GM12878 (cell line): ENCODE results near the gene ETF1. TPM values are rescaled to one million over a fixed set of nuclear protein-coding genes. Genes with fewer than 3 reads are reported as not detected.

Experiments used
- CBX5 ChIP-seq: sonication (generic); IDR thresholded peaks from 2 replicates; pipeline ENCODE4 v1.6.1; 2016; ENCODE audit warnings: low read depth, moderate library complexity, mild to moderate bottlenecking, inconsistent platforms
- CHD2 ChIP-seq: IDR thresholded peaks from 2 replicates; pipeline ENCODE4 v1.6.1; 2011; ENCODE audit warnings: low read depth, low read length, improper control_type of control experiment, borderline replicate concordance
- DPF2 ChIP-seq: fragments of 450-650 bp; IDR thresholded peaks from 2 replicates; pipeline ENCODE4 v1.6.1; 2017; ENCODE audit warnings: mild to moderate bottlenecking
- EZH2 ChIP-seq: IDR thresholded peaks from 2 replicates; pipeline ENCODE4 v1.6.1; 2012; ENCODE audit warnings: low read depth, mild to moderate bottlenecking, control low read depth, inconsistent platforms, low read length, borderline replicate concordance; ENCODE audit not compliant: control insufficient read depth
- HCFC1 ChIP-seq: fragments of 150-350 bp; IDR thresholded peaks from 2 replicates; pipeline ENCODE4 v1.6.1; 2014; ENCODE audit warnings: low read length
- IKZF2 ChIP-seq, 2 experiments: fragments of 450-650 bp; IDR thresholded peaks; 2 replicates each; pipeline ENCODE4 v1.6.1; 2017; ENCODE audit warnings: mild to moderate bottlenecking in 2 of 2, moderate library complexity in 2 of 2
- KAT2A ChIP-seq: conservative IDR thresholded peaks from 2 replicates; pipeline ENCODE4 v1.6.1; 2011; ENCODE audit warnings: low read depth, low read length; ENCODE audit not compliant: control insufficient read depth
- KLF5 ChIP-seq: fragments of 450-650 bp; IDR thresholded peaks from 2 replicates; pipeline ENCODE4 v1.6.1; 2014; ENCODE audit warnings: mild to moderate bottlenecking; ENCODE audit not compliant: partially characterized antibody
- MEF2B ChIP-seq: fragments of 450-650 bp; IDR thresholded peaks from 2 replicates; pipeline ENCODE4 v1.6.1; 2018; ENCODE audit warnings: mild to moderate bottlenecking, moderate library complexity; ENCODE audit not compliant: partially characterized antibody, poor library complexity, severe bottlenecking
- NFIC ChIP-seq: IDR thresholded peaks from 2 replicates; pipeline ENCODE4 v1.6.1; 2012; ENCODE audit warnings: low read depth, mild to moderate bottlenecking, inconsistent platforms, low read length, moderate library complexity
- NFXL1 ChIP-seq: fragments of 450-650 bp; IDR thresholded peaks from 2 replicates; pipeline ENCODE4 v1.6.1; 2017; ENCODE audit warnings: antibody characterized with exemption, mild to moderate bottlenecking, borderline replicate concordance
- NR2C2 ChIP-seq: IDR thresholded peaks from 2 replicates; pipeline ENCODE4 v1.6.1; 2011; ENCODE audit warnings: borderline replicate concordance, low read depth; ENCODE audit not compliant: control insufficient read depth, insufficient read length
- POLR2AphosphoS2 ChIP-seq: IDR thresholded peaks from 2 replicates; pipeline ENCODE4 v1.6.1; 2011; ENCODE audit warnings: low read depth, mild to moderate bottlenecking, low read length, improper control_type of control experiment, moderate library complexity
- RAD21 ChIP-seq: IDR thresholded peaks from 2 replicates; pipeline ENCODE4 v1.6.1; 2011; ENCODE audit warnings: mild to moderate bottlenecking, low read depth, low read length, moderate library complexity; ENCODE audit not compliant: insufficient read depth
- RELA ChIP-seq: fragments of 450-650 bp; IDR thresholded peaks from 2 replicates; pipeline ENCODE4 v1.8.0; 2014; ENCODE audit warnings: borderline replicate concordance; ENCODE audit not compliant: partially characterized antibody
- SMAD5 ChIP-seq: IDR thresholded peaks from 2 replicates; pipeline ENCODE4 v1.6.1; 2016; ENCODE audit warnings: antibody characterized with exemption, low read depth
- SP1 ChIP-seq: IDR thresholded peaks from one replicate; pipeline ENCODE4 v1.6.1; 2011; ENCODE audit warnings: low read depth, low read length
- SPI1 ChIP-seq: IDR thresholded peaks from 2 replicates; pipeline ENCODE4 v1.6.1; 2011; ENCODE audit warnings: low read depth, mild to moderate bottlenecking, low read length, moderate library complexity, borderline replicate concordance; ENCODE audit not compliant: insufficient read depth
- SUZ12 ChIP-seq: fragments of 200-600 bp; sonication (generic); IDR thresholded peaks from one replicate; pipeline ENCODE4 v1.6.1; 2018; ENCODE audit warnings: antibody characterized with exemption, mild to moderate bottlenecking; ENCODE audit not compliant: unreplicated experiment
- TAF1 ChIP-seq: IDR thresholded peaks from 2 replicates; pipeline ENCODE4 v1.6.1; 2011; ENCODE audit warnings: mild to moderate bottlenecking, low read depth, low read length, borderline replicate concordance
- WRNIP1 ChIP-seq: IDR thresholded peaks from 2 replicates; pipeline ENCODE4 v1.6.1; 2011; ENCODE audit warnings: low read depth, low read length, improper control_type of control experiment, borderline replicate concordance
- YBX1 ChIP-seq: fragments of 450-650 bp; IDR thresholded peaks from 2 replicates; pipeline ENCODE4 v1.6.1; 2016; ENCODE audit warnings: antibody characterized with exemption
- ZBED1 ChIP-seq: IDR thresholded peaks from 2 replicates; pipeline ENCODE4 v1.6.1; 2016; ENCODE audit warnings: borderline replicate concordance
- ZNF24 ChIP-seq: fragments of 450-650 bp; IDR thresholded peaks from 2 replicates; pipeline ENCODE4 v1.6.1; 2017; ENCODE audit warnings: antibody characterized with exemption, mild to moderate bottlenecking
- ZSCAN29 ChIP-seq: fragments of 450-650 bp; IDR thresholded peaks from 2 replicates; pipeline ENCODE4 v1.6.1; 2017; ENCODE audit warnings: mild to moderate bottlenecking, moderate library complexity
- polyA plus RNA-seq, 11 experiments: library from polyadenylated mRNA; depleted of rRNA in 4 of 11; unstranded in 6 of 11; stranded (reverse) in 5 of 11; fragments of >200 nt; fragmentation: Nextera tagmentation in 4 of 11; fragmentation: Illumina TruSeq in 1 of 11; extraction: Ambion mirVana in 4 of 11; extraction: Trizol in 1 of 11; gene quantifications; 1 replicate in 1 of 11; 2 replicates in 10 of 11; pipeline versions ENCODE4 v1.2.1 to v1.2.3, GENCODE V29; 2011 to 2016; ENCODE audit warnings: inconsistent platforms in 2 of 11, missing spikeins in 2 of 11, low read depth in 1 of 11
- total RNA-seq, 4 experiments: library from RNA; depleted of rRNA in 3 of 4; stranded (reverse); fragments of >200 nt in 3 of 4; fragmentation: Illumina TruSeq in 1 of 4; extraction: Trizol in 1 of 4; gene quantifications; 2 replicates each; pipeline versions ENCODE4 v1.2.1 to v1.2.3, GENCODE V29; 2013 to 2021
- TF ChIP-seq, protein P1 (sequence below): IDR thresholded peaks from 2 replicates; pipeline ENCODE4 v1.6.1; 2011; ENCODE audit warnings: mild to moderate bottlenecking, low read depth, low read length, moderate library complexity; ENCODE audit not compliant: insufficient replicate concordance
- TF ChIP-seq, protein P2 (sequence below): fragments of 450-650 bp; IDR thresholded peaks from 2 replicates; pipeline ENCODE4 v1.6.1; 2017; ENCODE audit warnings: mild to moderate bottlenecking, moderate library complexity

ETF1 gene
- total and polyA plus RNA-seq, 10 of the 15 experiments (the other 5 are each of a cell fraction or from before 2014, with no cell fraction given) = 29.8 to 145 (median 108) TPM

DNA sequence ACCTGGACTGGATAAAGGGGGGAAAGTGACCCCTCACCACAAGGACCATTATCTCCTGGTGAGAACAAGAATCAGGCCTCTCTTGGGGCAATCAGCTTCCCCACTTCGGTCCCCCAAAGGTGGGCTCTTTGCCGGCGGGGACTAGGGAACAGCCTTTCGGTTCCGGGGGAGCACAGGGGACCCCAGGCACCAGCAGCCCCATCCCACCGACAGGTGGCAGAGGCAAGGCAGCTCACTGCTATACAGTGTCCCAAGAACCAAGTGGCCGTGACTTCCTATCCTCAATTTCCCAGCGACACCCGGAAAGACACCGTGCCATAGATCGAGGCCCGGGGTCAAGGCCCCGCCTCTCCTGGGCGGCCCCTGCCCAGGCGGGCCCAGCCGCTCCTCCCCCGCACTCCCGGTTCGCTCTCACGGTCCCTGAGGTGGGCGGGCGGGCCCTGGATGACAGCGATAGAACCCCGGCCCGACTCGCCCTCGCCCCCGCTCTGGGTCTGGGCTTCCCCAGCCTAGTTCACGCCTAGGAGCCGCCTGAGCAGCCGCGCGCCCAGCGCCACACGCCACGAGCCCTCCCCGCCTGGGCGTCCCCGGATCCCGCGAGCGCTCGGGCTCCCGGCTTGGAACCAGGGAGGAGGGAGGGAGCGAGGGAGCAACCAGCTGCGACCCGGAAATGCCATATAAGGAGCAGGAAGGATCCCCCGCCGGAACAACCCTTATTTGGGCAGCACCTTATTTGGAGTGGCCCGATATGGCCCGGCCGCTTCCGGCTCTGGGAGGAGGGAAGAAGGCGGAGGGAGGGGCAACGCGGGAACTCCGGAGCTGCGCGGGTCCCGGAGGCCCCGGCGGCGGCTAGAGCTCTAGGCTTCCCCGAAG lies 78.4 kb downstream of the ETF1 start (continued):
- TF ChIP-seq, protein P1, sequence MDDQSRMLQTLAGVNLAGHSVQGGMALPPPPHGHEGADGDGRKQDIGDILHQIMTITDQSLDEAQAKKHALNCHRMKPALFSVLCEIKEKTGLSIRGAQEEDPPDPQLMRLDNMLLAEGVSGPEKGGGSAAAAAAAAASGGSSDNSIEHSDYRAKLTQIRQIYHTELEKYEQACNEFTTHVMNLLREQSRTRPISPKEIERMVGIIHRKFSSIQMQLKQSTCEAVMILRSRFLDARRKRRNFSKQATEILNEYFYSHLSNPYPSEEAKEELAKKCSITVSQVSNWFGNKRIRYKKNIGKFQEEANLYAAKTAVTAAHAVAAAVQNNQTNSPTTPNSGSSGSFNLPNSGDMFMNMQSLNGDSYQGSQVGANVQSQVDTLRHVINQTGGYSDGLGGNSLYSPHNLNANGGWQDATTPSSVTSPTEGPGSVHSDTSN = no peak
- TF ChIP-seq POLR2AphosphoS2 = peak; percentile 25; the same call in 1 of the 2 replicates
- TF ChIP-seq RAD21 = no peak
- TF ChIP-seq NFXL1 = no peak
- no peak for TF ChIP-seq YBX1
- TF ChIP-seq MEF2B = no peak
- no peak for TF ChIP-seq NR2C2
- no peak for TF ChIP-seq NFIC
- peak; percentile 92 for TF ChIP-seq CHD2
- TF ChIP-seq, protein P2, sequence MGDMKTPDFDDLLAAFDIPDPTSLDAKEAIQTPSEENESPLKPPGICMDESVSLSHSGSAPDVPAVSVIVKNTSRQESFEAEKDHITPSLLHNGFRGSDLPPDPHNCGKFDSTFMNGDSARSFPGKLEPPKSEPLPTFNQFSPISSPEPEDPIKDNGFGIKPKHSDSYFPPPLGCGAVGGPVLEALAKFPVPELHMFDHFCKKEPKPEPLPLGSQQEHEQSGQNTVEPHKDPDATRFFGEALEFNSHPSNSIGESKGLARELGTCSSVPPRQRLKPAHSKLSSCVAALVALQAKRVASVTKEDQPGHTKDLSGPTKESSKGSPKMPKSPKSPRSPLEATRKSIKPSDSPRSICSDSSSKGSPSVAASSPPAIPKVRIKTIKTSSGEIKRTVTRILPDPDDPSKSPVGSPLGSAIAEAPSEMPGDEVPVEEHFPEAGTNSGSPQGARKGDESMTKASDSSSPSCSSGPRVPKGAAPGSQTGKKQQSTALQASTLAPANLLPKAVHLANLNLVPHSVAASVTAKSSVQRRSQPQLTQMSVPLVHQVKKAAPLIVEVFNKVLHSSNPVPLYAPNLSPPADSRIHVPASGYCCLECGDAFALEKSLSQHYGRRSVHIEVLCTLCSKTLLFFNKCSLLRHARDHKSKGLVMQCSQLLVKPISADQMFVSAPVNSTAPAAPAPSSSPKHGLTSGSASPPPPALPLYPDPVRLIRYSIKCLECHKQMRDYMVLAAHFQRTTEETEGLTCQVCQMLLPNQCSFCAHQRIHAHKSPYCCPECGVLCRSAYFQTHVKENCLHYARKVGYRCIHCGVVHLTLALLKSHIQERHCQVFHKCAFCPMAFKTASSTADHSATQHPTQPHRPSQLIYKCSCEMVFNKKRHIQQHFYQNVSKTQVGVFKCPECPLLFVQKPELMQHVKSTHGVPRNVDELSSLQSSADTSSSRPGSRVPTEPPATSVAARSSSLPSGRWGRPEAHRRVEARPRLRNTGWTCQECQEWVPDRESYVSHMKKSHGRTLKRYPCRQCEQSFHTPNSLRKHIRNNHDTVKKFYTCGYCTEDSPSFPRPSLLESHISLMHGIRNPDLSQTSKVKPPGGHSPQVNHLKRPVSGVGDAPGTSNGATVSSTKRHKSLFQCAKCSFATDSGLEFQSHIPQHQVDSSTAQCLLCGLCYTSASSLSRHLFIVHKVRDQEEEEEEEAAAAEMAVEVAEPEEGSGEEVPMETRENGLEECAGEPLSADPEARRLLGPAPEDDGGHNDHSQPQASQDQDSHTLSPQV = no peak
- no peak for TF ChIP-seq KAT2A
- TF ChIP-seq SPI1 = no peak
- peak; percentile 100; the same call in 1 of the 2 replicates for TF ChIP-seq EZH2
- TF ChIP-seq RELA = peak; percentile 48
- no peak for TF ChIP-seq HCFC1
- TF ChIP-seq TAF1 = no peak
- TF ChIP-seq SMAD5 = no peak; the same call in 1 of the 2 replicates
- TF ChIP-seq CBX5 = no peak
- TF ChIP-seq SP1 = peak; percentile 5
- TF ChIP-seq ZSCAN29 = no peak
- TF ChIP-seq WRNIP1 = no peak
- peak; percentile 84 to 90 for TF ChIP-seq IKZF2 (IDR thresholded peaks at IDR 0.05)
- TF ChIP-seq ZBED1 = no peak
- peak; percentile 84 for TF ChIP-seq DPF2
- TF ChIP-seq KLF5 = no peak
- TF ChIP-seq ZNF24 = no peak
- TF ChIP-seq SUZ12 = no peak
